DOHH2 (cell line): Measurements from ENCODE around the gene GPATCH2.

ENCODE experiments used
- H3F3A ChIP-seq: fragments of 200-600 bp; sonication (generic), shearing (Covaris generic); 2 replicates; pipeline ENCODE4 v1.6.0; 2016; ENCODE audit warnings: antibody characterized with exemption, mild to moderate bottlenecking; ENCODE audit not compliant: control insufficient read depth, insufficient read depth
- H3K27ac ChIP-seq: fragments of 200-600 bp; sonication (generic); 2 replicates; pipeline ENCODE4 v1.5.1; 2014; ENCODE audit warnings: low read depth, mild to moderate bottlenecking, low read length, moderate library complexity
- H3K27me3 ChIP-seq: fragments of 200-600 bp; sonication (generic); 2 replicates; pipeline ENCODE4 v1.6.1; 2014; ENCODE audit warnings: mild to moderate bottlenecking, low read length, mixed read lengths; ENCODE audit not compliant: control insufficient read depth
- H3K36me3 ChIP-seq: fragments of 200-600 bp; sonication (generic); 2 replicates; pipeline ENCODE4 v1.6.1; 2014; ENCODE audit warnings: mild to moderate bottlenecking, low read length, moderate library complexity, mixed read lengths; ENCODE audit not compliant: control insufficient read depth
- H3K4me1 ChIP-seq: fragments of 200-600 bp; sonication (generic); 2 replicates; pipeline ENCODE4 v1.6.1; 2014; ENCODE audit warnings: mild to moderate bottlenecking, low read length, mixed read lengths; ENCODE audit not compliant: control insufficient read depth
- H3K4me2 ChIP-seq: fragments of 200-600 bp; sonication (generic); 2 replicates; pipeline ENCODE4 v1.6.0; 2014; ENCODE audit warnings: mild to moderate bottlenecking, low read length, moderate library complexity
- H3K4me3 ChIP-seq: fragments of 200-600 bp; sonication (generic); 2 replicates; pipeline ENCODE4 v1.5.1; 2014; ENCODE audit warnings: mild to moderate bottlenecking, low read length, mixed read lengths
- H3K79me2 ChIP-seq: fragments of 200-600 bp; sonication (generic); 2 replicates; pipeline ENCODE4 v1.6.1; 2014; ENCODE audit warnings: mild to moderate bottlenecking, low read length, mixed read lengths; ENCODE audit not compliant: control insufficient read depth
- H3K9me2 ChIP-seq: fragments of 200-600 bp; sonication (generic); replicated peaks from 2 replicates; pipeline ENCODE4 v1.6.1; 2014; ENCODE audit warnings: mild to moderate bottlenecking, low read length, mixed read lengths; ENCODE audit not compliant: control insufficient read depth
- H3K9me3 ChIP-seq: fragments of 200-600 bp; sonication (generic); 2 replicates; pipeline ENCODE4 v1.6.1; 2014; ENCODE audit warnings: antibody characterized with exemption, low read length, mixed read lengths; ENCODE audit not compliant: control insufficient read depth, insufficient read depth
- H4K20me1 ChIP-seq: fragments of 200-600 bp; sonication (generic); 2 replicates; pipeline ENCODE4 v1.6.0; 2014; ENCODE audit warnings: low read depth, mild to moderate bottlenecking, antibody characterized with exemption, low read length, moderate library complexity; ENCODE audit not compliant: control insufficient read depth, insufficient read depth
- EZH2phosphoT487 ChIP-seq: fragments of 200-600 bp; sonication (generic); IDR thresholded peaks from 2 replicates; pipeline ENCODE4 v1.6.1; 2017; ENCODE audit warnings: borderline replicate concordance, mild to moderate bottlenecking, antibody characterized with exemption, low read length, moderate library complexity, mixed read lengths
- TF ChIP-seq, protein P1 (sequence below): fragments of 200-600 bp; sonication (generic); IDR thresholded peaks from one replicate; pipeline ENCODE4 v1.5.1; 2014; ENCODE audit warnings: antibody characterized with exemption, mild to moderate bottlenecking, low read depth, low read length; ENCODE audit not compliant: poor library complexity, severe bottlenecking

Gene GPATCH2

DNA sequence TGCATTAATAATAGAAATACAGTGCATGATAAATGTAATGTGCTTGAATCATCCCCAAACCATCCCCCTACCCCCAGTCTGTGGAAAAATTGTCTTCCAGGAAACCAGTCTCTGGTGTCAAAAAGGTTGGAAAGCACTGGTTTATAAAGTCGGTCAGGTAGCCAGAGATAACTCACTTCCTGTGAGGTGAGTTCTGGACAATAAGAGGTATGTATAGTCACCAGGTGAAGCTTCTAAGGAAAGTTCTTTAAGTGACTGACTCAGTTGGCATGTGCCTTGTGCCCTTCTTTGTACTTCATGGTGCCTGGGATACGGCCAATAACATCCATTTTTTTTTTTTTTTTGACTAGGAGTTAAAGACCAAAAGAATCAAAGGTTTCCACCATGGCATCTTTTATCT is 103.7 kb downstream of the GPATCH2 start:
- no peak overlapping the region for H3K27ac ChIP-seq
- no peak overlapping the region for H3K4me3 ChIP-seq
- no peaks in the 10 kb centered on the region for H3K9me2 ChIP-seq
- no peak overlapping the region for H3K4me2 ChIP-seq
- H3K27me3 ChIP-seq: no peaks in the 10 kb centered on the region
- H3K9me3 ChIP-seq: no peaks in the 10 kb centered on the region
- H4K20me1 ChIP-seq: no peaks in the 10 kb centered on the region
- H3F3A ChIP-seq: no peaks in the 10 kb centered on the region
- TF ChIP-seq, protein P1, sequence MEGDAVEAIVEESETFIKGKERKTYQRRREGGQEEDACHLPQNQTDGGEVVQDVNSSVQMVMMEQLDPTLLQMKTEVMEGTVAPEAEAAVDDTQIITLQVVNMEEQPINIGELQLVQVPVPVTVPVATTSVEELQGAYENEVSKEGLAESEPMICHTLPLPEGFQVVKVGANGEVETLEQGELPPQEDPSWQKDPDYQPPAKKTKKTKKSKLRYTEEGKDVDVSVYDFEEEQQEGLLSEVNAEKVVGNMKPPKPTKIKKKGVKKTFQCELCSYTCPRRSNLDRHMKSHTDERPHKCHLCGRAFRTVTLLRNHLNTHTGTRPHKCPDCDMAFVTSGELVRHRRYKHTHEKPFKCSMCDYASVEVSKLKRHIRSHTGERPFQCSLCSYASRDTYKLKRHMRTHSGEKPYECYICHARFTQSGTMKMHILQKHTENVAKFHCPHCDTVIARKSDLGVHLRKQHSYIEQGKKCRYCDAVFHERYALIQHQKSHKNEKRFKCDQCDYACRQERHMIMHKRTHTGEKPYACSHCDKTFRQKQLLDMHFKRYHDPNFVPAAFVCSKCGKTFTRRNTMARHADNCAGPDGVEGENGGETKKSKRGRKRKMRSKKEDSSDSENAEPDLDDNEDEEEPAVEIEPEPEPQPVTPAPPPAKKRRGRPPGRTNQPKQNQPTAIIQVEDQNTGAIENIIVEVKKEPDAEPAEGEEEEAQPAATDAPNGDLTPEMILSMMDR: no peak
- no peak for TF ChIP-seq EZH2phosphoT487
- H3K79me2 ChIP-seq: no peaks in the 10 kb centered on the region
- H3K36me3 ChIP-seq: no peaks in the 10 kb centered on the region
- no peaks in the 10 kb centered on the region for H3K4me1 ChIP-seq

- Histone ChIP-seq H3K9me2 (no peaks in the 10 kb centered on the region), H3K27me3 (no peaks in the 10 kb centered on the region), H3K27ac (no peak overlapping the region), H3F3A (no peaks in the 10 kb centered on the region), H3K4me1 (no peaks in the 10 kb centered on the region), H3K4me3 (no peak overlapping the region), H3K4me2 (no peak overlapping the region), H4K20me1 (no peaks in the 10 kb centered on the region), H3K9me3 (no peaks in the 10 kb centered on the region), H3K36me3 (no peaks in the 10 kb centered on the region), H3K79me2 (no peaks in the 10 kb centered on the region)
- TF ChIP-seq, protein P1: no peak
- no peak for TF ChIP-seq EZH2phosphoT487
Observed at GRCh38 chr1:217526636-217527035, 104.3 kb downstream of the GPATCH2 start.

DNA sequence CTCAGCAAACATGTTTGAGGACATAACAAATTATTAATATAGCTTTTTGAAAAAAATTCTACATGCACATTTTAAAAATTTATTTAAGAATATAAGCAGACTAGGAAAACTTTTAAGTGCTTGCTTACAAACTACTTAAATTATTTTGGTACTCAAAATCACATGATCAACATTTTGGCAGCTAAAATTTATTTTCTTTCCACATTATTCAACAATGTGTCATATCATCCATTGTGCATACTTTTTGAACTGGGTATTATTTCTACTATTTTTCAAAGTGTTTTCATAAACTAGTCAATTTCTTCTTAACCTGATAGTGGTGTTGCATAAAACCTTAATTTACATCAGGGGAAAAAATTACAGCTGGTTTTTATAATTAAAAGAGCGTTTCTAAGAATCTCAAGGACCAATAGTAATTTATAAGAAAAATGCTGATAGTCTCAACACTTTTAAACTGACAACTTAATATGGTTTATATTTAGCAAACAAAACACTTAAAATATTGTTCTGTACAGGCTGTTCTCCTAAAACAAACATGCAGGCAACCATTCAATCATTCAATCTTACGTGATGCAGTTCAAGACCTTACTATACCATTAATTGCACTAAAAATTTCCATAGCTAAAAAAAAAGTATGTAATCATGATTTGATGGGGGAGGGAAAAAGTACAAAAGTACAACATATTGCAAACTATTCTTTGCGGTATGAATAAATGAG is 105.0 kb downstream of the GPATCH2 start:
- no peaks in the 10 kb centered on the region for H3K9me3 ChIP-seq
- TF ChIP-seq, protein P1: no peak
- no peak for TF ChIP-seq EZH2phosphoT487
- no peaks in the 10 kb centered on the region for H3K27me3 ChIP-seq
- H3K4me2 ChIP-seq: no peak overlapping the region
- H4K20me1 ChIP-seq: no peaks in the 10 kb centered on the region
- H3K36me3 ChIP-seq: no peaks in the 10 kb centered on the region
- no peak overlapping the region for H3K27ac ChIP-seq
- no peaks in the 10 kb centered on the region for H3F3A ChIP-seq
- H3K4me1 ChIP-seq: no peaks in the 10 kb centered on the region
- no peak overlapping the region for H3K4me3 ChIP-seq
- H3K9me2 ChIP-seq: no peaks in the 10 kb centered on the region
- no peaks in the 10 kb centered on the region for H3K79me2 ChIP-seq
